AG04450 (cell line): ENCODE results near the gene TSPAN3. TPM values are rescaled to one million over a fixed set of nuclear protein-coding genes. Genes with fewer than 3 reads are reported as not detected.

Source experiments
- CTCF ChIA-PET: fragments of 300-600, 350-600 bp; formaldehyde crosslinking; extraction: SDS; loops from one replicate; lab custom pipeline; 2022; ENCODE audit warnings: antibody characterized with exemption, inconsistent platforms; lab: Charles Lee
- POLR2A ChIA-PET: fragments of 350-600 bp; formaldehyde crosslinking; extraction: SDS; loops from one replicate; lab custom pipeline; 2021; ENCODE audit warnings: antibody characterized with exemption, inconsistent platforms; lab: Yijun Ruan, JAX
- DNase-seq: peaks from one replicate; pipeline ENCODE4 v3.0.0-alpha.2; 2011; ENCODE audit warnings: low read depth, low spot score
- H3K27ac ChIP-seq: one replicate; pipeline ENCODE4 v1.5.1; 2012; ENCODE audit warnings: low read depth, low read length, control low read depth
- H3K27me3 ChIP-seq: one replicate; pipeline ENCODE4 v1.6.0; 2012; ENCODE audit warnings: low read length; ENCODE audit not compliant: control insufficient read depth, insufficient read depth
- H3K4me3 ChIP-seq: 2 replicates; pipeline ENCODE4 v1.5.1; 2011; ENCODE audit warnings: mild to moderate bottlenecking, low read depth, low read length, control low read depth
- H3K9me3 ChIP-seq: 2 replicates; pipeline ENCODE4 v1.5.1; 2012; ENCODE audit warnings: low read length; ENCODE audit not compliant: control insufficient read depth, insufficient read depth
- polyA plus RNA-seq: library from polyadenylated mRNA; depleted of rRNA; stranded (reverse); fragments of >200 nt; gene quantifications from 2 replicates; pipeline ENCODE4 v1.2.3, GENCODE V29; 2011
- TF ChIP-seq, protein P1 (sequence below): IDR thresholded peaks from 2 replicates; pipeline ENCODE4 v1.5.1; 2011; ENCODE audit warnings: low read depth, low read length, control low read depth, inconsistent platforms

TSPAN3 gene
- polyA plus RNA-seq, 1 experiment = 410 TPM

DNA sequence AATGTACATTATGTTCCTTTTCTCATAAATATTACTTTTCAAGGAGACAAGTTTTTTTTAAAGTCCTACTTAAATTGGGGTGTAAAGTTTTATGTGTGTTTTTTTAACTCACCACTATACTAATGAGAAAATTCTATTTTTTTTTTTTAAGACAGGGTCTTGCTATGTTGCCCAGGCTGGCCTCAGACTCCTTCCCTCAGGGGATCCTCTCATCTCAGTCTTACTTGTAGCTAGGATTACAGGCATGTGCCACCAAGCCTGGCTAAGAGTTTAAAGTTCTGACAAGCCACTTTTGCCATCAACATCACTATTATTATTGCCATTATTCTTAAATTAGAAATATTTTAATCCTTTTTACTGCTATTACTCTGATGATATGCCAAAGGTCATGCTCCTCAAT, 7.7 kb downstream of the TSPAN3 start:
- Histone ChIP-seq H3K27ac (no peak overlapping the region), H3K9me3 (no peaks in the 10 kb centered on the region), H3K27me3 (no peaks in the 10 kb centered on the region), H3K4me3 (no peak overlapping the region)
- ChIA-PET POLR2A (no interaction called here), CTCF (no interaction called here)
- no peak for DNase-seq
- TF ChIP-seq, protein P1, sequence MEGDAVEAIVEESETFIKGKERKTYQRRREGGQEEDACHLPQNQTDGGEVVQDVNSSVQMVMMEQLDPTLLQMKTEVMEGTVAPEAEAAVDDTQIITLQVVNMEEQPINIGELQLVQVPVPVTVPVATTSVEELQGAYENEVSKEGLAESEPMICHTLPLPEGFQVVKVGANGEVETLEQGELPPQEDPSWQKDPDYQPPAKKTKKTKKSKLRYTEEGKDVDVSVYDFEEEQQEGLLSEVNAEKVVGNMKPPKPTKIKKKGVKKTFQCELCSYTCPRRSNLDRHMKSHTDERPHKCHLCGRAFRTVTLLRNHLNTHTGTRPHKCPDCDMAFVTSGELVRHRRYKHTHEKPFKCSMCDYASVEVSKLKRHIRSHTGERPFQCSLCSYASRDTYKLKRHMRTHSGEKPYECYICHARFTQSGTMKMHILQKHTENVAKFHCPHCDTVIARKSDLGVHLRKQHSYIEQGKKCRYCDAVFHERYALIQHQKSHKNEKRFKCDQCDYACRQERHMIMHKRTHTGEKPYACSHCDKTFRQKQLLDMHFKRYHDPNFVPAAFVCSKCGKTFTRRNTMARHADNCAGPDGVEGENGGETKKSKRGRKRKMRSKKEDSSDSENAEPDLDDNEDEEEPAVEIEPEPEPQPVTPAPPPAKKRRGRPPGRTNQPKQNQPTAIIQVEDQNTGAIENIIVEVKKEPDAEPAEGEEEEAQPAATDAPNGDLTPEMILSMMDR = no peak

DNA sequence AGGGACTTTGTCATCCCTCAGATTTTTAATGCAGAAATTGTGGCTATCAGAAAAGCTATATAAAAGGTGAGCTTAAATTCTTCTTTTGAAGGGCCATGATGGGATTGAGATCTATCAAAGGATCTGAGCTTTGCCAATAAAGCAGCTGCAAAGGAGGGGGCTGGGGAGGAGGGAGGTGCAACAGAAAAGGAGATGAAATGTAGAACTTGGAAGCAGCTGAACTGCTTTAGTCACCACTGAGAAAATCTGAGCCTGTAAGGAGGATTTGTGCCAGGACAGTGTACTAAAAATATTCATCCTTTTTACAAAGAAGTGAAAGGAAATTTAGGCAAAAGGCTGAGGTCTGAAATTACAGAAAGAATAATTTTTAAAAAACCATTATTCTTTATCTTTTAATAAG, 10.4 kb downstream of the TSPAN3 start:
- ChIA-PET POLR2A (no interaction called here), CTCF (interaction anchor here (1.9 kb wide), 1 partner anchor 12 kb away, joined by 5 read pairs; no protein-coding TSS in a partner anchor)
- Histone ChIP-seq H3K27me3 (no peaks in the 10 kb centered on the region), H3K4me3 (no peak overlapping the region), H3K27ac (no peak overlapping the region), H3K9me3 (no peaks in the 10 kb centered on the region)
- TF ChIP-seq, protein P1 = no peak
- DNase-seq = no peak

DNA sequence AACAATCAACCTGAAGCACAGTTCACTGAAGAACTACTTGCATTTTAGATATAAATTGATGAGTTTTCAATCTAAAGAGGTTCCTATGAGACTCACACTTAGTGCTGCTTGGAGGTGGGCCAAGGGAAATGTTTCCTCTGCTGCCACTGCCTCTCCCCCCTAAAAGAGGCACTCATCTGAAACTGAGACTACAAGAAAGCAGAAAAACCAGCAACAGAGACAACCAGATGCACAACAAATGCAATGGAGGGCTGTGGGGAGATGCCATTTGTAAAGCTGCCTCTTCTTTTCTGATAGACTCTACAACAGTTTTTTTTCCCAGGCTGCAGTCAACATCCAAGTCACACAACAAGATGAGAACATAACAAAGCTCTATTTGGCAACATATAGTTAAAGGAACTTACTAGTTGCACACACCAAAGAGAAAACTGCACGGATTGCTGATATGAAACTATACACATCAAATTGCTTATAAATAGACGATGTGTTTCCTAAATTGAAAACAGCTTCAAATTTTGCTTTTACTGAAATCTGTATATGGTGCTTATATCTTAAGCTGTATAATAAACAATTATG, 11.0 kb downstream of the TSPAN3 start:
- ChIA-PET POLR2A (interaction anchor here (1.0 kb wide), 1 partner anchor 11 kb away, joined by 4 read pairs; the partner anchor contains the start of gene TSPAN3), CTCF (interaction anchor here (1.3 to 1.9 kb wide), 2 partner anchors 12 to 483 kb away, joined by 3 to 5 read pairs; no protein-coding TSS in a partner anchor)
- TF ChIP-seq, protein P1 = no peak
- Histone ChIP-seq H3K9me3 (no peaks in the 10 kb centered on the region), H3K27me3 (no peaks in the 10 kb centered on the region), H3K4me3 (no peak overlapping the region), H3K27ac (no peak overlapping the region)
- DNase-seq = no peak

DNA sequence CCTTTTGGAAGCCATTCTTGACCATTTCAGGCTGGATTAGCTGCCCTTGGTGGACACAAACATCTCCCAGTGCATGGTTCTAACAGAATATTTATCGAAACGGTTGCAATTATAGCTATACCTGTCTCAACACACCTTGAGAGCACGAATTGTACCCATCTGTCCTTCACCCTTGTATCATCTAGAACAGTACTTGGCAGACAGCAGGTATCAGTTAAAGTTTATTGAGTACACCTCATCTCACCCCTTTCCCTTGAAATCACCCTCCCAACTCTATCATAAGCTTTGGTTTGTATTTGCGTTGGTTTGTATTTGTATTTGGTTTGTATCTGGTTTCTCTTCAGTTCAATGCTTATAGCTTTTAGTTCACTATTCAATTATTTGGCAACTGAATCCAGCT, 12.4 kb downstream of the TSPAN3 start:
- POLR2A ChIA-PET = no interaction called here
- no peak overlapping the region for H3K27ac ChIP-seq
- DNase-seq = no peak

DNA sequence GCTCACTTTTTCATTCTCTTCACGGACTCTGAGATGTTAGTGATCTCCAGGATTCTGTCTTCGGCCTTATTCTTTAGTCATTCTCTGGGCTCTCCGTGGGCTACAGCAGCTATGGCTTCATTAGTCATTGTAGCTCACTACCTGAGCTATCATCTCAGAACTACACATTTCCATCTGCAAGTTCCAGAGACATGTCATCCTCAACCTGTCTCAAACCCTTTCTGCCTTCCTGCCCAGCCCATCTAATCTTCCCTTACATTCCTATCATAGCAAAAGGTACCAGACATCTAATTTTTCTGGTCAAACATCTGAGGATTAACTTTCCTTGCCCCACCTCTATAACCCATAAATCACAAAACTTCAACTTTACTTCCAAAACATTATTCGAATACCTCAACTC, 13.2 kb downstream of the TSPAN3 start:
- CTCF ChIA-PET = no interaction called here
- H3K27ac ChIP-seq = no peak overlapping the region
- no peak for DNase-seq
- H3K9me3 ChIP-seq = no peaks in the 10 kb centered on the region
- no peaks in the 10 kb centered on the region for H3K27me3 ChIP-seq
- POLR2A ChIA-PET = interaction anchor here (1.1 kb wide), 1 partner anchor 9 kb away, joined by 3 read pairs; no protein-coding TSS in a partner anchor
- H3K4me3 ChIP-seq = no peak overlapping the region
- TF ChIP-seq, protein P1 = no peak

More for the DNA sequence above, 12.4 kb downstream of the TSPAN3 start:
- H3K9me3 ChIP-seq = no peaks in the 10 kb centered on the region
- CTCF ChIA-PET = interaction anchor here (0.8 to 1.3 kb wide), 2 partner anchors 60 to 485 kb away, joined by 3 read pairs; no protein-coding TSS in a partner anchor
- H3K4me3 ChIP-seq = no peak overlapping the region
- H3K27me3 ChIP-seq = no peaks in the 10 kb centered on the region
- TF ChIP-seq, protein P1 = no peak
